ENCODE data around the gene TNNT2.

The TNNT2 gene

GRCh38 chr1:201355471-201355870 lies 22.0 kb downstream of the TNNT2 start:
- Histone ChIP-seq H3K9ac (ENCODE audit: low read depth, low read length, poor library complexity) (no peak overlapping the region), H3K23ac (ENCODE audit: low read depth, low read length, poor library complexity) (no peak overlapping the region), H3K27ac (replicated peaks; ENCODE audit: low read length) (no peak overlapping the region), H3K14ac (ENCODE audit: low read length) (no peak overlapping the region), H3K4me2 (ENCODE audit: insufficient read depth, low read length, poor library complexity, severe bottlenecking) (no peak overlapping the region), H3K9me3 (replicated peaks in 1 of 2; ENCODE audit: control insufficient read depth in 2 of 2, insufficient read depth in 1 of 2, low read depth in 1 of 2, low read length in 2 of 2) (no peaks in the 10 kb centered on the region), H3K4me1 (ENCODE audit: control insufficient read depth in 2 of 2, insufficient read depth in 1 of 2, low read depth in 1 of 2, low read length in 2 of 2) (peaks cover 0 to 9% of the 10 kb centered on the region in 2 donors), H3K79me1 (ENCODE audit: low read depth, low read length) (no peaks in the 10 kb centered on the region), H2BK12ac (ENCODE audit: low read length) (no peak overlapping the region), H3K4ac (ENCODE audit: low read length) (no peak overlapping the region), H3K4me3 (ENCODE audit: low read length in 2 of 2) (no peak overlapping the region), H3K36me3 (replicated peaks in 1 of 2; ENCODE audit: control insufficient read depth in 2 of 2, insufficient read depth in 2 of 2, low read length in 2 of 2) (no peaks in the 10 kb centered on the region), H3K27me3 (ENCODE audit: control insufficient read depth in 3 of 3, insufficient read depth in 3 of 3, low read depth in 1 of 3, low read length in 3 of 3) (peaks cover 0 to 11% (median 0%) of the 10 kb centered on the region in 3 experiments), H3K18ac (ENCODE audit: low read length) (peak overlapping the region; percentile 52), H2BK5ac (ENCODE audit: low read length) (no peak overlapping the region), H2BK15ac (ENCODE audit: low read length) (peak overlapping the region; percentile 20), H2BK120ac (ENCODE audit: low read depth, low read length) (no peak overlapping the region), H4K8ac (ENCODE audit: low read depth, low read length) (no peak overlapping the region), H2AK5ac (ENCODE audit: low read depth, low read length) (no peak overlapping the region), H2AFZ (ENCODE audit: low read length) (no peak overlapping the region), H4K91ac (ENCODE audit: low read depth, low read length, poor library complexity) (no peak overlapping the region)
- DNase-seq (ENCODE audit: low spot score): no peak
- whole genome bisulfite sequencing, 2 donors (ENCODE audit: extremely low coverage in 2 of 2, insufficient read length in 2 of 2, insufficient replicate concordance in 1 of 2): no CpG with 5 or more reads among the region's 7 CpGs

DNA sequence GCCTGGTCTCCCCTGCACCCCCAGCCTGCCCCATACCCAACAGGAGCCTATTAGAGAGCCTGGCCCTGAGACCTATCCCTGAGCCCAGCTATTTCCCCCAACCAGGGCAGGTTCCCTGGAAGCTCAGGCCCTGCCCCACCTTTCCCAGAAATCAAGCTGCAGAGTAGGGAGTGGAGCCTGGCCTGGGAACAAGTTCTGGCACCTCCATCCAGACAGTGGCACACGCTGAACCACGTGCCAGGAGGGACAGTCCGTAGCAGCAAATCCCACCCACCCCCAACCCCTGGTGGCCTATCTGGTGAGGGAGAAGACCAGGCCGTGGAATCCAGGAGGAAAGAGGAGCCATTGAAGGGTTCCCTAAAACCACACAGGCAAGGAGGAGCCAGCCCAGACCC lies 22.6 kb downstream of the TNNT2 start:
- no CpG with 5 or more reads among the region's 4 CpGs for WGBS, 2 donors (ENCODE audit: extremely low coverage in 2 of 2, insufficient read length in 2 of 2, insufficient replicate concordance in 1 of 2)
- DNase-seq (ENCODE audit: low spot score): no peak
- H3K27ac ChIP-seq (replicated peaks; ENCODE audit: low read length): no peak overlapping the region

DNA sequence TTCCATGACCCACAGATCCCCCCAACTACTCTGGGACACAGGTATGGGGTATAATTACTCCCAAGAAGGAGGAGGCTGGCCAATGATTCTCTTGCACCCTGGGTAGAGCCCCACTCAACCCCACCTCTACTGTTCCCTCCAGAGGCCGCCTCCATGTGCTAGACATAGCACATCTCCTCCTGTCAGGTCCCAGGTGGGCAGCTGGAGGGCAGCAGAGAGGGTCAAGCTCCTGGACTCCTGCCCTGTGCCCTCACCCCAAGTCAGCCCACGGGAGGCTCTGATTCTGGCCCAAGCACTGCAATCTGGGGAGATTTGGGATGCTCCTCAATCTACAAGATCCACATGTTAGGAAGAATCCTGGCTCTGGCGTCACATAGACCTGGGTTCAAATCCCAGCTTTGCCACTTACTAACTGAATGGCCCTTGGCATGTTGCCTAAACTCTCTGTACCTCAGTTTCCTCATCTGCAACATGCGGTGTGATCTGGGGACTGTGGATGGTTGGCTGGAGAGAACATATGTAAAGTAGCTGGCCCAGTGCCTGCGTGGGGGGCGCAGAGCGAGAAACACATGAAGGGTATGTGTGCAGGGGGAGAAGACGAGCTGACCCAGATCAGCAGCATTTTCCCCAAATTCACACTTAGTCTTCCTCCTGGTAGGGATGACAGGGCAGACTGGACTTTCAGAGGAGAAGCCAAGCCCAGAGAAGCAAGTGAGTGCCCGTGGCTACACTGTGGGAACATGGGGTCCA lies 23.2 kb downstream of the TNNT2 start:
- H3K14ac ChIP-seq (ENCODE audit: low read length): peak overlapping the region; percentile 92
- H3K23ac ChIP-seq (ENCODE audit: low read depth, low read length, poor library complexity): peak overlapping the region; percentile 67
- peaks cover 0 to 16% (median 0%) of the 10 kb centered on the region in 3 experiments for H3K27me3 ChIP-seq (ENCODE audit: control insufficient read depth in 3 of 3, insufficient read depth in 3 of 3, low read depth in 1 of 3, low read length in 3 of 3)
- DNase-seq (ENCODE audit: low spot score): no peak
- no peak overlapping the region for H2BK12ac ChIP-seq (ENCODE audit: low read length)
- H4K91ac ChIP-seq (ENCODE audit: low read depth, low read length, poor library complexity): no peak overlapping the region
- peak overlapping the region; percentile 78 for H2AK5ac ChIP-seq (ENCODE audit: low read depth, low read length)
- H3K4me3 ChIP-seq (ENCODE audit: low read length in 2 of 2): no peak overlapping the region
- H3K18ac ChIP-seq (ENCODE audit: low read length): peak overlapping the region; percentile 35
- no peak overlapping the region for H3K9ac ChIP-seq (ENCODE audit: low read depth, low read length, poor library complexity)
- H3K4me2 ChIP-seq (ENCODE audit: insufficient read depth, low read length, poor library complexity, severe bottlenecking): no peak overlapping the region
- H3K27ac ChIP-seq (replicated peaks; ENCODE audit: low read length): no peak overlapping the region
- H3K4me1 ChIP-seq (ENCODE audit: control insufficient read depth in 2 of 2, insufficient read depth in 1 of 2, low read depth in 1 of 2, low read length in 2 of 2): peaks cover 0 to 8% of the 10 kb centered on the region in 2 donors
- H3K79me1 ChIP-seq (ENCODE audit: low read depth, low read length): no peaks in the 10 kb centered on the region
- no peaks in the 10 kb centered on the region for H3K9me3 ChIP-seq (replicated peaks in 1 of 2; ENCODE audit: control insufficient read depth in 2 of 2, insufficient read depth in 1 of 2, low read depth in 1 of 2, low read length in 2 of 2)
- no peak overlapping the region for H2BK120ac ChIP-seq (ENCODE audit: low read depth, low read length)
- no peak overlapping the region for H2AFZ ChIP-seq (ENCODE audit: low read length)
- no CpG with 5 or more reads among the region's 9 CpGs for WGBS, 2 donors (ENCODE audit: extremely low coverage in 2 of 2, insufficient read length in 2 of 2, insufficient replicate concordance in 1 of 2)
- no peak overlapping the region for H2BK15ac ChIP-seq (ENCODE audit: low read length)
- H2BK5ac ChIP-seq (ENCODE audit: low read length): no peak overlapping the region
- no peak overlapping the region for H3K4ac ChIP-seq (ENCODE audit: low read length)
- peak overlapping the region; percentile 23 for H4K8ac ChIP-seq (ENCODE audit: low read depth, low read length)
- no peaks in the 10 kb centered on the region for H3K36me3 ChIP-seq (replicated peaks in 1 of 2; ENCODE audit: control insufficient read depth in 2 of 2, insufficient read depth in 2 of 2, low read length in 2 of 2)

More for the DNA sequence above, 22.6 kb downstream of the TNNT2 start:
- no peak overlapping the region for H2BK120ac ChIP-seq (ENCODE audit: low read depth, low read length)
- H3K23ac ChIP-seq (ENCODE audit: low read depth, low read length, poor library complexity): peak overlapping the region; percentile 67
- H2AK5ac ChIP-seq (ENCODE audit: low read depth, low read length): peak overlapping the region; percentile 78
- peaks cover 0 to 9% of the 10 kb centered on the region in 2 donors for H3K4me1 ChIP-seq (ENCODE audit: control insufficient read depth in 2 of 2, insufficient read depth in 1 of 2, low read depth in 1 of 2, low read length in 2 of 2)
- no peak overlapping the region for H3K4me3 ChIP-seq (ENCODE audit: low read length in 2 of 2)
- peak overlapping the region; percentile 18 for H3K18ac ChIP-seq (ENCODE audit: low read length)
- H3K79me1 ChIP-seq (ENCODE audit: low read depth, low read length): no peaks in the 10 kb centered on the region
- peaks cover 0 to 11% (median 0%) of the 10 kb centered on the region in 3 experiments for H3K27me3 ChIP-seq (ENCODE audit: control insufficient read depth in 3 of 3, insufficient read depth in 3 of 3, low read depth in 1 of 3, low read length in 3 of 3)
- H4K91ac ChIP-seq (ENCODE audit: low read depth, low read length, poor library complexity): no peak overlapping the region
- H2AFZ ChIP-seq (ENCODE audit: low read length): no peak overlapping the region
- no peak overlapping the region for H2BK5ac ChIP-seq (ENCODE audit: low read length)
- no peak overlapping the region for H3K4ac ChIP-seq (ENCODE audit: low read length)
- no peaks in the 10 kb centered on the region for H3K36me3 ChIP-seq (replicated peaks in 1 of 2; ENCODE audit: control insufficient read depth in 2 of 2, insufficient read depth in 2 of 2, low read length in 2 of 2)
- H3K4me2 ChIP-seq (ENCODE audit: insufficient read depth, low read length, poor library complexity, severe bottlenecking): no peak overlapping the region
- no peak overlapping the region for H2BK12ac ChIP-seq (ENCODE audit: low read length)
- no peak overlapping the region for H3K9ac ChIP-seq (ENCODE audit: low read depth, low read length, poor library complexity)
- H4K8ac ChIP-seq (ENCODE audit: low read depth, low read length): no peak overlapping the region
- H3K14ac ChIP-seq (ENCODE audit: low read length): no peak overlapping the region
- no peaks in the 10 kb centered on the region for H3K9me3 ChIP-seq (replicated peaks in 1 of 2; ENCODE audit: control insufficient read depth in 2 of 2, insufficient read depth in 1 of 2, low read depth in 1 of 2, low read length in 2 of 2)
- H2BK15ac ChIP-seq (ENCODE audit: low read length): no peak overlapping the region

DNA sequence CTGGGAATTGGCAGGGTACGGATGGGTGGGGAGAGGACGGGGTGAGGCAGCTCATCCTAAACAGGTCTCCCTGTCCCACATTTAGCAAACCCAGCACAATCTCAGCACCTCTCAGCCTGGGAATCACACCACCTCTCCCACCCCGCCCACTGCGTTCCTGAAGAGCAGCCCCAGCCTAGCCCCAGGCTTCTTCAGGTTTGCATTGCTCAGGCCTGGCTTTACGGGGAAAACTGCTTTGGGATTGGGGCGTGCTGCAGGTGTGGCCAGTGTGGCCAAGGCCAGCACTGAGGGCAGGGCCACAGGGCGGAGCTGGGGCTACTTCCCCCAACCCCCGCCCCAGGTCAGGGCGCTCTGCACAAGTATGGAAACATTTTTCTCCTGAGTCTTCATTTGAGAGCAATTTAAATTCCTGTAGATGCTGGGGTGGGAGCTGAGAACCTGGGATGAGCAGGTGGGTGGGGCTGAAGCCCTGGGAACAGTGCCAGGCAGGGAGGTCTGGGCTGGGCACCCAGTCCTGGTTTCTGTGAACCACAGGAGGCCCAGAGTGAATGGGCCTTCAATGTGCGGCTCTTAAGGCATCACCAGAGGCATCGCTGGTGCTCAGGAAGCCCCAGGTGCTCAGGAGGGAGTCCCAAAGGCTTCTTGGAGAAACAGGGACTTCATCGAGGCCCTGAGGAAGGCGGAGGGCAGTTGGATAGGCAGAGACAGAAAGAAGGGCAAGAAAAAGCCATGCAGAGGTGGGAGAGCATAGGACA lies 24.1 kb downstream of the TNNT2 start:
- no peak for DNase-seq (ENCODE audit: low spot score)
- H3K4me2 ChIP-seq (ENCODE audit: insufficient read depth, low read length, poor library complexity, severe bottlenecking): no peak overlapping the region
- H3K23ac ChIP-seq (ENCODE audit: low read depth, low read length, poor library complexity): no peak overlapping the region
- H2AFZ ChIP-seq (ENCODE audit: low read length): no peak overlapping the region
- peak overlapping the region; percentile 41 for H3K18ac ChIP-seq (ENCODE audit: low read length)
- H3K14ac ChIP-seq (ENCODE audit: low read length): no peak overlapping the region
- H3K79me1 ChIP-seq (ENCODE audit: low read depth, low read length): no peaks in the 10 kb centered on the region
- H2BK15ac ChIP-seq (ENCODE audit: low read length): peak overlapping the region; percentile 54
- peaks cover 0 to 21% (median 0%) of the 10 kb centered on the region in 3 experiments for H3K27me3 ChIP-seq (ENCODE audit: control insufficient read depth in 3 of 3, insufficient read depth in 3 of 3, low read depth in 1 of 3, low read length in 3 of 3)
- H3K4me1 ChIP-seq (ENCODE audit: control insufficient read depth in 2 of 2, insufficient read depth in 1 of 2, low read depth in 1 of 2, low read length in 2 of 2): peaks cover 0 to 2% of the 10 kb centered on the region in 2 donors
- H2AK5ac ChIP-seq (ENCODE audit: low read depth, low read length): peak overlapping the region; percentile 47
- no peak overlapping the region for H2BK12ac ChIP-seq (ENCODE audit: low read length)
- peak overlapping the region; percentile 32 for H2BK5ac ChIP-seq (ENCODE audit: low read length)
- no peak overlapping the region for H2BK120ac ChIP-seq (ENCODE audit: low read depth, low read length)
- H3K4ac ChIP-seq (ENCODE audit: low read length): no peak overlapping the region
- no peak overlapping the region for H3K9ac ChIP-seq (ENCODE audit: low read depth, low read length, poor library complexity)
- peak overlapping the region; percentile 29 for H4K8ac ChIP-seq (ENCODE audit: low read depth, low read length)
- H3K4me3 ChIP-seq (ENCODE audit: low read length in 2 of 2): no peak overlapping the region
- H4K91ac ChIP-seq (ENCODE audit: low read depth, low read length, poor library complexity): no peak overlapping the region
- no peaks in the 10 kb centered on the region for H3K9me3 ChIP-seq (replicated peaks in 1 of 2; ENCODE audit: control insufficient read depth in 2 of 2, insufficient read depth in 1 of 2, low read depth in 1 of 2, low read length in 2 of 2)
- no peaks in the 10 kb centered on the region for H3K36me3 ChIP-seq (replicated peaks in 1 of 2; ENCODE audit: control insufficient read depth in 2 of 2, insufficient read depth in 2 of 2, low read length in 2 of 2)
- no peak overlapping the region for H3K27ac ChIP-seq (replicated peaks; ENCODE audit: low read length)
- WGBS, 2 donors (ENCODE audit: extremely low coverage in 2 of 2, insufficient read length in 2 of 2, insufficient replicate concordance in 1 of 2): no CpG with 5 or more reads among the region's 13 CpGs

All from neuronal stem cell (in vitro differentiated cells).